Breast epithelium (tissue), 4 donors: ENCODE measurements around the gene GRIP2. TPM values are rescaled to one million over a fixed set of nuclear protein-coding genes. Genes with fewer than 3 reads are reported as not detected.

Experiments
- DNase-seq, 2 donors: peaks; one replicate each; pipeline ENCODE4 v3.0.0-alpha.2; 2019; ENCODE audit warnings: low spot score in 2 of 2
- H3K27ac ChIP-seq, 2 donors: fragments of 200-600 bp; sonication (generic) in 1 of 2; one replicate each; pipeline ENCODE4 v1.5.1; 2016 to 2019; ENCODE audit warnings: mild to moderate bottlenecking in 1 of 2
- H3K27me3 ChIP-seq, 2 donors: fragments of 200-600 bp; sonication (generic) in 1 of 2; one replicate each; pipeline versions ENCODE4 v1.5.1 to v1.6.0; 2017 to 2019; ENCODE audit warnings: control low read depth in 1 of 2, mild to moderate bottlenecking in 1 of 2
- H3K36me3 ChIP-seq: fragments of 200-600 bp; one replicate; pipeline ENCODE4 v1.5.1; 2019
- H3K4me1 ChIP-seq, 2 donors: fragments of 200-600 bp; sonication (generic); one replicate each; pipeline ENCODE4 v1.5.1; 2016 to 2019; ENCODE audit warnings: control low read depth in 1 of 2
- H3K4me3 ChIP-seq, 3 donors: fragments of 200-600 bp; sonication (generic); 1 replicate in 2 of 3; 2 replicates in 1 of 3; pipeline ENCODE4 v1.5.1; 2016 to 2019; ENCODE audit warnings: mild to moderate bottlenecking in 3 of 3, moderate library complexity in 2 of 3
- H3K9me3 ChIP-seq, 2 donors: fragments of 200-600 bp; sonication (generic) in 1 of 2; one replicate each; pipeline ENCODE4 v1.5.1; 2016 to 2019; ENCODE audit warnings: control low read depth in 1 of 2
- POLR2A ChIP-seq: fragments of 450-650 bp; IDR thresholded peaks from one replicate; pipeline ENCODE4 v1.6.1; 2016; ENCODE audit warnings: antibody characterized with exemption, mild to moderate bottlenecking, moderate library complexity
- POLR2AphosphoS5 ChIP-seq, 3 donors: sonication (generic); formaldehyde crosslinking; IDR thresholded peaks; one replicate each; pipeline ENCODE4 v1.6.1; 2017; ENCODE audit warnings: antibody characterized with exemption in 3 of 3
- intact Hi-C: fragments of 100-400 bp; cut with DNase I; formaldehyde crosslinking; loops from one replicate; pipeline ENCODE4 v1.15.1; 2023; ENCODE audit warnings: low total_unique reads
- total RNA-seq, 3 donors: library from RNA; depleted of rRNA; stranded (reverse); fragments of >200 nt; gene quantifications; one replicate each; pipeline ENCODE4 v1.1.0, GENCODE V29; 2016
- TF ChIP-seq, protein P1 (sequence below), 3 donors: fragments of 450-650 bp; IDR thresholded peaks; one replicate each; pipeline ENCODE4 v1.5.1; 2016 to 2017; ENCODE audit warnings: antibody characterized with exemption in 3 of 3, mild to moderate bottlenecking in 3 of 3, moderate library complexity in 3 of 3

GRIP2 gene
- total RNA-seq, 3 donors from 2014 or later, result 0.16 to 0.88 (median 0.33) TPM

DNA sequence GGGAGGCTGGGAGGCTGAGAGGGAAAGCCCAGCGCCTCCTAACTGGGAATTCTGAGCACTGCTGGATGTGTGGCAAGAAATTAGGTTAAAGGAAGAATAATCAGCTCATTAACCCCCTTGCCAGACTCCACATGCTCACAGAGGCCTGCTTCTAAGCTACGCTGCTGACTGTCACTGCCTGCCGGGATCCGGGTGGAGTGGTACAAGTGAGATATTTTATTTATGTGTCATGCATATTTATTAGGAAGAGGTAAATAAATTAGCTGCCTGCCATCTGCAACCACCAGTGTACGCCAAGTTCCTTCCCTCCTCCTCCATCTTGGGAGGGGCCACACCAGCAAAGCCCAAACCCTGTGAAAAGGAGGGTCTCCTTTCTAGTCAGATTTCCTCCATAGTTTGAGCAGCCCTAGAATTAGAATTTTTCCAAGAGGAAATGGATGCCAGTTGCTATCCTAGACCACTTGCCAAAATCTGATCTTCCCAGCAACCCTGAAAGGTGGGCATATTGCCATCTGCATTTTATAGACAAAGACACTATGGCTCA lies 43.5 kb upstream of the GRIP2 start:
- no peaks in the 10 kb centered on the region for H3K4me1 ChIP-seq
- no peak overlapping the region for H3K27ac ChIP-seq
- H3K4me3 ChIP-seq, result no peak overlapping the region
- no peak for TF ChIP-seq POLR2AphosphoS5 (IDR thresholded peaks at IDR 0.05)
- TF ChIP-seq, protein P1, sequence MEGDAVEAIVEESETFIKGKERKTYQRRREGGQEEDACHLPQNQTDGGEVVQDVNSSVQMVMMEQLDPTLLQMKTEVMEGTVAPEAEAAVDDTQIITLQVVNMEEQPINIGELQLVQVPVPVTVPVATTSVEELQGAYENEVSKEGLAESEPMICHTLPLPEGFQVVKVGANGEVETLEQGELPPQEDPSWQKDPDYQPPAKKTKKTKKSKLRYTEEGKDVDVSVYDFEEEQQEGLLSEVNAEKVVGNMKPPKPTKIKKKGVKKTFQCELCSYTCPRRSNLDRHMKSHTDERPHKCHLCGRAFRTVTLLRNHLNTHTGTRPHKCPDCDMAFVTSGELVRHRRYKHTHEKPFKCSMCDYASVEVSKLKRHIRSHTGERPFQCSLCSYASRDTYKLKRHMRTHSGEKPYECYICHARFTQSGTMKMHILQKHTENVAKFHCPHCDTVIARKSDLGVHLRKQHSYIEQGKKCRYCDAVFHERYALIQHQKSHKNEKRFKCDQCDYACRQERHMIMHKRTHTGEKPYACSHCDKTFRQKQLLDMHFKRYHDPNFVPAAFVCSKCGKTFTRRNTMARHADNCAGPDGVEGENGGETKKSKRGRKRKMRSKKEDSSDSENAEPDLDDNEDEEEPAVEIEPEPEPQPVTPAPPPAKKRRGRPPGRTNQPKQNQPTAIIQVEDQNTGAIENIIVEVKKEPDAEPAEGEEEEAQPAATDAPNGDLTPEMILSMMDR (IDR thresholded peaks at IDR 0.05), result no peak
- no peak for TF ChIP-seq POLR2A
- H3K9me3 ChIP-seq, result no peaks in the 10 kb centered on the region
- H3K27me3 ChIP-seq, result peaks cover 0 to 4% of the 10 kb centered on the region in 2 donors
- no peaks in the 10 kb centered on the region for H3K36me3 ChIP-seq
- intact Hi-C loops, result no loop called here
- DNase-seq, result no peak

DNA sequence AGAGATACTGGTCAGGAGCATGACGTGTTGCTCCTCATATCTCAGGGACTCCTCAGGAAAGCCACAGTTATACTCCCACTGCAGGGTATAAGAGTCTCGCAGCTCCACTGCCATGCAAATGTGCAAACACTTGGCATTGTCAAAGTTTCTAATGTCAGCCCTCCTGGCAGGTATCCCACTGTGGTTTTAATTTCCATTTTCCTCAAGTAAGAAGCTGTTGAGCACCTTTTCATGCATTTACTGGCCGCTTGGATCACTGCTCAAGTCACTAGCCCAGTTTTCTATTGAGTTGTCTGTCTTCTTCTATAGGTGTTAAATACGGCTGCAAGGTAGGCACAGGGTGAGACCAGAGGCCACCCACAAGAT lies 41.9 kb upstream of the GRIP2 start:
- TF ChIP-seq POLR2A, result no peak
- TF ChIP-seq POLR2AphosphoS5 (IDR thresholded peaks at IDR 0.05), result no peak
- TF ChIP-seq, protein P1 (IDR thresholded peaks at IDR 0.05), result no peak
- H3K4me3 ChIP-seq, result no peak overlapping the region
- no peaks in the 10 kb centered on the region for H3K9me3 ChIP-seq
- no peak overlapping the region for H3K27ac ChIP-seq
- peaks cover 0 to 4% of the 10 kb centered on the region in 2 donors for H3K27me3 ChIP-seq
- H3K36me3 ChIP-seq, result no peaks in the 10 kb centered on the region
- no peak for DNase-seq
- intact Hi-C loops, result no loop called here
- H3K4me1 ChIP-seq, result no peaks in the 10 kb centered on the region

DNA sequence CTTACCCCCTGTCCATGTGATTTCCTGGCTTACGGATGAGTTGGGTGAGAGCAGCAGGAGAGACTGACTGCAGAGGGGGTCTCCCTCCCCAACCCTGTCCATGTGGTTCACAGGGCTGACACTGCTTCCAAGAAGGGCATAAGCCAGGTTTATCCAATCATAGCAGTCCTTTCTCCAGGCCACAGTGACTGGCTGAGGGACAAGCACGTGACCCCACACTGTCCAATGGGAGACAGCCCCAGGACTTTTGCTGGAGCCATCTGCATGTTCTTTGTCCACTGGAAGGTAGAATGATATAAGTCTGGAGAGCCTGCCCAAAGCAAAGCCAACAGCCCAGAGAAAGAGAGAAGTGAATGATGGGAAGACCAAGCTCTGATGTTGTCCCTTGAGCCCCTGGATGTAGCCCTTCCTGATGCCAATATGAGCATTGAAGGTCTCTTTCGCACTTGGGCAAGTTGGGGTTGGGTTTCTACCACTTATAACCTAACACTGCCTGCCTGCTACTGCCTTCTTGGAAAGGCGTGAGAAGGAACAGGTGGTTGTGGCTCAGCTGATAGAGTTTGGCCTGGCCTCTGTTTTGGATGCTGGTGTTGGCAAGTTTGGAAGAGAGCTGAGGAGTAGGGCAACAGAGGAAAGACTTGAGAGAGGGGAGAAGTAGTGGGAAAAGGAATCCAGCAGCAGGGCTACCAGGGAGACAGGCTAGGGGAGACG lies 41.3 kb upstream of the GRIP2 start:
- Histone ChIP-seq H3K4me3 (no peak overlapping the region), H3K27ac (no peak overlapping the region), H3K27me3 (peaks cover 0 to 4% of the 10 kb centered on the region in 2 donors), H3K36me3 (no peaks in the 10 kb centered on the region), H3K9me3 (no peaks in the 10 kb centered on the region), H3K4me1 (no peaks in the 10 kb centered on the region)
- DNase-seq, result no peak
- intact Hi-C loops, result no loop called here
- TF ChIP-seq POLR2A (no peak), POLR2AphosphoS5 (IDR thresholded peaks at IDR 0.05) (no peak)
- TF ChIP-seq, protein P1 (IDR thresholded peaks at IDR 0.05), result no peak

DNA sequence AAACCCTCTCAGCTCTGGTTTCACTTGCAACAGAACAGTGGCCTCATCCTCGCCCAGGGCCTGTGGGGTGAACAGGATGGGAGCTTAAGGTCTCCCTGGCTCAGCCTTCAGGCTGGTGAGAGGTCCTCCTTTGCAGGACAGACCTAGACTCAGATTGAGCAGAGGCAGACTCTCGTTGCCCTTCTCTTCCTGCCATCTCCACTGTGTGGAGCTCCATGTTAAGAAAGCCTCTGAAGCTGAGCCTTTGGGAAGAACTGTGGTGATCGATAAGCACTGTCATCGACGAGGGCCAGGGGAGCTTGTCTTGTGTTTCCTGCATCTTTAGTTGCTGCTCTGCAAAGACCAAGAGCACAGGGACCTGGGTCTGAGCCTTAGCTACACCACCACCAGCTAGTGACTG lies 37.8 kb upstream of the GRIP2 start:
- intact Hi-C loops, result no loop called here
- H3K27ac ChIP-seq, result no peak overlapping the region
- DNase-seq, result no peak
- no peaks in the 10 kb centered on the region for H3K4me1 ChIP-seq
- H3K27me3 ChIP-seq, result no peaks in the 10 kb centered on the region
- no peak for TF ChIP-seq POLR2AphosphoS5 (IDR thresholded peaks at IDR 0.05)
- no peak for TF ChIP-seq POLR2A
- TF ChIP-seq, protein P1 (IDR thresholded peaks at IDR 0.05), result no peak
- H3K36me3 ChIP-seq, result no peaks in the 10 kb centered on the region
- no peak overlapping the region for H3K4me3 ChIP-seq
- no peaks in the 10 kb centered on the region for H3K9me3 ChIP-seq

DNA sequence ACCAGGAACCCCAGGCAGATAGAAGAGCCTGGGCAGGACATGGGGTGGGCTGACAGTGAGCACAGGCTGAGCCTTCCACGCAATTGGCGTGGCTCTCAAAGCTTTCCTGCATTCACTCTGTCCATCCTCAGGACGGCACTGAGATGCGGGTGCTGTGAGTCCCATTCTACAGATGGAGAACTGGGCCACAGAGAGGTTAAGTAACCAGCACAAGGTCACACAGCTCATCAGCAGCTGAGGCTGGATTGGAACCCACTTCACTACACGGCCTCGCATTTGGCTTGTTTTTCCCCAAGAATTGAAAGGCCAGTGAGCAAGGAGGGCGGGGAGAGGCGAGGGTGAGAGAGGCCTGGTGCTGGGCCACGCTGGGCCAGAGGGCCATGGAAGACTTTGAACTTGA lies 36.0 kb upstream of the GRIP2 start:
- Histone ChIP-seq H3K36me3 (no peaks in the 10 kb centered on the region), H3K27ac (no peak overlapping the region), H3K9me3 (no peaks in the 10 kb centered on the region), H3K27me3 (no peaks in the 10 kb centered on the region), H3K4me3 (no peak overlapping the region), H3K4me1 (no peaks in the 10 kb centered on the region)
- TF ChIP-seq POLR2AphosphoS5 (IDR thresholded peaks at IDR 0.05), result no peak
- no peak for TF ChIP-seq POLR2A
- TF ChIP-seq, protein P1 (IDR thresholded peaks at IDR 0.05), result no peak
- DNase-seq, result no peak
- intact Hi-C loops, result no loop called here
